Tibial artery (tissue), 4 donors: ENCODE measurements around the gene MNAT1.

Experiments used
- DNase-seq, 2 donors: peaks; one replicate each; pipeline ENCODE4 v3.0.0-alpha.2; 2019
- H3K27ac ChIP-seq, 2 donors: fragments of 200-600 bp; sonication (generic) in 1 of 2; 1 replicate in 1 of 2; 2 replicates in 1 of 2; pipeline ENCODE4 v1.5.1; 2018 to 2019; ENCODE audit warnings: mild to moderate bottlenecking in 1 of 2
- H3K27me3 ChIP-seq, 2 donors: fragments of 200-600 bp; sonication (generic) in 1 of 2; one replicate each; pipeline versions ENCODE4 v1.5.1 to v1.6.0; 2016 to 2019
- H3K36me3 ChIP-seq, 3 donors: fragments of 200-600 bp; sonication (generic) in 2 of 3; one replicate each; pipeline ENCODE4 v1.5.1; 2016 to 2019; ENCODE audit warnings: mild to moderate bottlenecking in 2 of 3
- H3K4me1 ChIP-seq, 4 donors: fragments of 200-600 bp; sonication (generic) in 2 of 4; 1 replicate in 3 of 4; 2 replicates in 1 of 4; pipeline ENCODE4 v1.5.1; 2016 to 2019
- H3K4me3 ChIP-seq, 2 donors: fragments of 200-600 bp; sonication (generic) in 1 of 2; 1 replicate in 1 of 2; 2 replicates in 1 of 2; pipeline ENCODE4 v1.5.1; 2018 to 2019; ENCODE audit warnings: mild to moderate bottlenecking in 2 of 2
- H3K9me3 ChIP-seq, 3 donors: fragments of 200-600 bp; sonication (generic) in 1 of 3; one replicate each; pipeline ENCODE4 v1.5.1; 2016 to 2019
- CTCF ChIP-seq, 2 experiments: fragments of 200-600 bp in 1 of 2; fragments of 450-650 bp in 1 of 2; IDR thresholded peaks; one replicate each; pipeline ENCODE4 v1.5.1; 2017 to 2019; ENCODE audit warnings: antibody characterized with exemption in 2 of 2, mild to moderate bottlenecking in 1 of 2, moderate library complexity in 1 of 2
- intact Hi-C: fragments of 100-400 bp; cut with DNase I; formaldehyde crosslinking; loops from one replicate; pipeline ENCODE4 v1.15.0; 2023; ENCODE audit warnings: low total_unique reads

The MNAT1 gene

GRCh38 chr14:60732840-60733483, 1.6 kb upstream of the MNAT1 start:
- H3K36me3 ChIP-seq = no peaks in the 10 kb centered on the region
- DNase-seq = no peak
- H3K4me1 ChIP-seq = peaks cover 0 to 24% (median 8%) of the 10 kb centered on the region in 4 donors
- no peak overlapping the region for H3K4me3 ChIP-seq
- intact Hi-C loops = no loop called here
- H3K9me3 ChIP-seq = no peaks in the 10 kb centered on the region
- H3K27ac ChIP-seq = no peak overlapping the region
- peaks cover 0 to 3% of the 10 kb centered on the region in 2 donors for H3K27me3 ChIP-seq
- TF ChIP-seq CTCF (IDR thresholded peaks at IDR 0.05) = no peak

GRCh38 chr14:60735416-60735815, 855 bp downstream of the MNAT1 start:
- H3K27me3 ChIP-seq = no peaks in the 10 kb centered on the region
- H3K4me1 ChIP-seq = peaks cover 0 to 28% (median 8%) of the 10 kb centered on the region in 4 donors
- intact Hi-C loops = loop anchor here (5.0 kb wide), 1 partner anchor 88 kb away; the partner anchor contains the start of gene SIX1
- peak overlapping the region; percentile 63 to 85 for H3K4me3 ChIP-seq
- TF ChIP-seq CTCF (IDR thresholded peaks at IDR 0.05) = no peak
- DNase-seq = no peak
- no peaks in the 10 kb centered on the region for H3K36me3 ChIP-seq
- peak overlapping the region; percentile 74 to 91 for H3K27ac ChIP-seq
- no peaks in the 10 kb centered on the region for H3K9me3 ChIP-seq

- H3K27me3 ChIP-seq = no peaks in the 10 kb centered on the region
- peak overlapping the region in 1 of 2 donors; percentile 63 for H3K4me3 ChIP-seq
- intact Hi-C loops = loop anchor here (5.0 kb wide), 1 partner anchor 89 kb away; the partner anchor contains the start of gene SIX1
- no peaks in the 10 kb centered on the region for H3K9me3 ChIP-seq
- H3K4me1 ChIP-seq = peaks cover 0 to 28% (median 8%) of the 10 kb centered on the region in 4 donors
- no peak overlapping the region for H3K27ac ChIP-seq
- no peak for TF ChIP-seq CTCF (IDR thresholded peaks at IDR 0.05)
- H3K36me3 ChIP-seq = no peaks in the 10 kb centered on the region
- no peak for DNase-seq
These were observed 1.9 kb downstream of the MNAT1 start for GRCh38 chr14:60736494-60736893.

GRCh38 chr14:60738843-60739508, 4.4 kb downstream of the MNAT1 start:
- Histone ChIP-seq H3K27me3 (no peaks in the 10 kb centered on the region), H3K4me1 (peaks cover 0 to 28% (median 8%) of the 10 kb centered on the region in 4 donors), H3K36me3 (peaks cover 0 to 5% (median 0%) of the 10 kb centered on the region in 3 donors), H3K4me3 (no peak overlapping the region), H3K27ac (no peak overlapping the region), H3K9me3 (no peaks in the 10 kb centered on the region)
- no peak for TF ChIP-seq CTCF (IDR thresholded peaks at IDR 0.05)
- intact Hi-C loops = loop anchor here (5.0 kb wide), 1 partner anchor 92 kb away; the partner anchor contains the start of gene SIX1
- no peak for DNase-seq

GRCh38 chr14:60744566-60744965, 10.0 kb downstream of the MNAT1 start:
- H3K4me1 ChIP-seq = no peaks in the 10 kb centered on the region
- H3K27ac ChIP-seq = no peak overlapping the region
- intact Hi-C loops = no loop called here
- H3K4me3 ChIP-seq = no peak overlapping the region
- H3K27me3 ChIP-seq = no peaks in the 10 kb centered on the region
- no peak for DNase-seq
- no peaks in the 10 kb centered on the region for H3K9me3 ChIP-seq
- H3K36me3 ChIP-seq = peaks cover 0 to 6% (median 0%) of the 10 kb centered on the region in 3 donors
- no peak for TF ChIP-seq CTCF (IDR thresholded peaks at IDR 0.05)
